Spinal cord (tissue), 10 donors: Measurements from ENCODE around the gene MIA. TPM values are rescaled to one million over a fixed set of nuclear protein-coding genes. Genes with fewer than 3 reads are reported as not detected.
A peak's percentile ranks its signal among the peaks of the same experiment; 100 is the strongest.
"Not testable (repeated sequence)": the region's sequence is repeated elsewhere in the genome, so short reads cannot be mapped to it uniquely, and the experiment has no call there.

Experiments
- DNase-seq, 6 donors: peaks; one replicate each; pipeline versions ENCODE4 v3.0.0 to v3.0.0-alpha.2; 2013 to 2015; ENCODE audit warnings: low spot score in 6 of 6, low read depth in 4 of 6
- H3K27ac ChIP-seq: one replicate; pipeline ENCODE4 v1.5.1; 2013; ENCODE audit warnings: low read depth, low read length, control low read depth
- H3K27me3 ChIP-seq: one replicate; pipeline ENCODE4 v1.6.1; 2013; ENCODE audit warnings: low read length; ENCODE audit not compliant: control insufficient read depth, insufficient read depth
- H3K36me3 ChIP-seq: one replicate; pipeline ENCODE4 v1.6.1; 2013; ENCODE audit warnings: low read length; ENCODE audit not compliant: control insufficient read depth, insufficient read depth
- H3K4me1 ChIP-seq: one replicate; pipeline ENCODE4 v1.6.1; 2013; ENCODE audit warnings: low read length; ENCODE audit not compliant: control insufficient read depth, insufficient read depth
- H3K4me3 ChIP-seq: one replicate; pipeline ENCODE4 v1.5.1; 2013; ENCODE audit warnings: low read depth, low read length, control low read depth
- H3K9me3 ChIP-seq: one replicate; pipeline ENCODE4 v1.6.1; 2013; ENCODE audit warnings: low read length; ENCODE audit not compliant: control insufficient read depth, insufficient read depth
- WGBS: methylation state at CpG from one replicate; pipeline ENCODE4 v1.1.5; 2013; ENCODE audit warnings: missing lambda C conversion rate; ENCODE audit not compliant: insufficient coverage; 5-methylcytosine and 5-hydroxymethylcytosine counted together
- long read RNA-seq, 4 donors: transcript quantifications; one replicate each; lab custom pipeline, GENCODE V29; 2026
- polyA plus RNA-seq, 2 donors: library from polyadenylated mRNA; unstranded; fragments of 120-200 nt; gene quantifications; one replicate each; pipeline ENCODE4 v1.2.1, GENCODE V29; 2013; ENCODE audit not compliant: insufficient read length in 2 of 2
- total RNA-seq, 2 donors: library from RNA; depleted of rRNA in 1 of 2; stranded (reverse); fragments of 120-200 nt in 1 of 2; fragments of >200 nt in 1 of 2; gene quantifications; one replicate each; pipeline versions ENCODE4 v1.2.3 to v1.2.4, GENCODE V29; 2013 to 2014
- donor health status: healthy.

Gene MIA
- total RNA-seq (10 to 100 TPM in 1 of 2 donors, 1 to 10 TPM in 1; 7.9 to 20.2 TPM), polyA plus RNA-seq (10 to 100 TPM in 1 of 2 donors, 1 to 10 TPM in 1; 8.5 to 19.8 TPM)
- long read RNA-seq, donor 1, partial matches to known transcripts: 0 of 4 reads
- long read RNA-seq, donor 1, other reads (novel, unspliced or antisense): 0 of 4 reads
- long read RNA-seq, donor 2: 0 reads
- long read RNA-seq, donor 3, partial matches to known transcripts: 0 of 4 reads
- long read RNA-seq, donor 3, other reads (novel, unspliced or antisense): 0 of 4 reads
- long read RNA-seq, donor 4: 0 reads

DNA sequence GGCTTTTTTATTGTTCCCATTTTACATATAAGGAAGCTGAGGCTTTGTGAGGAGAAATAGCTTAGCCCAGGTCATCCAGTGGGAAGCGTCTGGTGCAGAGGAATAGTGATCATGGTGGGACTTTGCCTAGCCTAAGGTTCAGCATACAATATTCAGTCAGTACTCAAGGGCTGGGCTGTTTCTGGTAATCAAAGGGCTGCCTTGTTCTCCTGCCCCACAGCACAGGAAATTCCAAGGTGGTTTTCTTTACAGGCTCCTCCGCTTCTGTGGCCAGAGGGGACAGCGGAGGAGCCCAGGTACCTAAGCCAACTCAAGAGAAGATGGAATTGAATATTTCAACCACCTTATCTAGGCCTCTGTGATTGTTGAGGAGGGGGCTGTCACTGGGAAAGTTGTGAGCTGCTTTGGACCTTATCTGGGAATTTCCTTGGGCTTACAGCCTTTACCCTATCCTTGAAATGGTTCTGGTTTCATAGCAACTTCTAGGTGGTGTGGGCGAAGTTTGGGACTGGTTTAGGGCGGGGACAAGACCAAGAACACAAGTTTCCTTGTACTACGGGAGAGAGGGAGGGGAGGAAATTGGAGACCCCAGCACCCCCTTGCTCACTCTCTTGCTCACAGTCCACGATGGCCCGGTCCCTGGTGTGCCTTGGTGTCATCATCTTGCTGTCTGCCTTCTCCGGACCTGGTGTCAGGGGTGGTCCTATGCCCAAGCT is at the start of gene MIA:
TSS of gene MIA (plus strand) at position 606 of the 716 bp plus-strand sequence. CDS start at position 628, 22 bp downstream.
- 71% methylated on average over 8 of the region's 9 CpGs for WGBS
- no peaks in the 10 kb centered on the region for H3K27me3 ChIP-seq
- no peaks in the 10 kb centered on the region for H3K9me3 ChIP-seq
- H3K4me3 ChIP-seq: peak within 1 kb of the TSS; percentile 55
- peaks cover 36% of the 10 kb centered on the region for H3K4me1 ChIP-seq
- peaks cover 12% of the 10 kb centered on the region for H3K36me3 ChIP-seq
- no peak for DNase-seq
- H3K27ac ChIP-seq: peak within 1 kb of the TSS; percentile 84

DNA sequence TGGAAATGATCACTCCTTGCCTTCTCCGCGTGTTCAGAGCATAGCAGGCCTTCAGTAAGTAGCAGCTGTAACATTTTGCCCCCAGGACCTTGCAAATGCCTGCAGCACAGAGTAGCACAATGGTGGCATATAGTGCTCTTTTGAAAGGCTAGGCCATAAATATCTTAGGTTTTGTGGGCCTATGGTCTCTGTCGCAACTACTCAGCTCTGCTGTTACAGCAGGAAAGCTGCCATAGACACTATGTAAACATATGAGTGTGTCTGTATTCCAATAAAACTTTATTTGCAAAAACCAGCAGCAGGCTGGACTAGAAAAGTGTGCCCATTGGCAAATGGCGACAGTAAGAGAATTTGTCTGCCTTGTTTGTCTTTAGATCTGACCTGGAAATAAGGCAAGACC is 49.0 kb upstream of the MIA start:
- H3K9me3 ChIP-seq: no peaks in the 10 kb centered on the region
- DNase-seq: no peak
- H3K36me3 ChIP-seq: peaks cover 66% of the 10 kb centered on the region
- H3K4me1 ChIP-seq: peaks cover 5% of the 10 kb centered on the region
- H3K27ac ChIP-seq: no peak overlapping the region
- no peaks in the 10 kb centered on the region for H3K27me3 ChIP-seq
- WGBS: 80% methylated on average over 1 of the region's 4 CpGs
- H3K4me3 ChIP-seq: no peak overlapping the region

DNA sequence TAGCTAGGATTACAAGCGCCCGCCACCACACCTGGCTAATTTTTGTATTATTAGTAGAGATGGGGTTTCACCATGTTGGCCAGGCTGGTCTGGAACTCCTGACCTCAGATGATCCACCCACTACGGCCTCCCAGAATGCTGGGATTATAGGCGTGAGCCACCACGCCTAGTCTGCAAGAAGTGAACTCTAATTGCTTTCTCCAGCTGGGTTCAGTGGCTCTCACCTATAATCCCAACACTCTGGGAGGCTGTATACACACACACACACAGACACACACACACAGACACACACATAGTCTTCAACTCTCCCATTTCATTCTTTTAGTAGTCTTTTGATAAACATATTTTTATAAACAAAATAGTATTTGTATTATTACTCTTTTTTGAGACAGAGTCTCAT is 45.3 kb upstream of the MIA start:
- H3K36me3 ChIP-seq: peaks cover 83% of the 10 kb centered on the region
- H3K27me3 ChIP-seq, H3K4me3 ChIP-seq, H3K9me3 ChIP-seq, DNase-seq, H3K4me1 ChIP-seq, H3K27ac ChIP-seq: not testable (repeated sequence)
- WGBS: 88% methylated on average over 3 of the region's 5 CpGs

DNA sequence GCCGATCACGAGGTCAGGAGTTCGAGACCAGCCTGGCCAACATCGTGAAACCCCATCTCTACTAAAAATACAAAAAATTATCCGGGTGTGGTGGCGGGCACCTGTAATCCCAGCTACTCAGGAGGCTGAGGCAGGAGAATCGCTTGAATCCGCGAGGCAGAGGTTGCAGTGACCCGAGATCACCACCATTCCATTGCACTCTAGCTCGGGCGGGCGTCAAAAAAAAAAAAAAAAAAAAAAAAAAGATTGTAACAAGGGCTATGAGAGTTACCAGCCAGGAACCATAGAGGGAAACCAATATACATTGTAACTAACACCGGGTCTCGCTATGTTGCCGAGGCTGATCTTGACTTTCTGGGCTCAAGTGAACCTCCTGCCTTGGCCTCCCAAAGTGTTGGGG is 43.0 kb upstream of the MIA start:
- DNase-seq, H3K27ac ChIP-seq, H3K27me3 ChIP-seq, H3K9me3 ChIP-seq, H3K4me1 ChIP-seq, H3K4me3 ChIP-seq: not testable (repeated sequence)
- WGBS: 95% methylated on average over 6 of the region's 16 CpGs
- peaks cover 86% of the 10 kb centered on the region for H3K36me3 ChIP-seq

DNA sequence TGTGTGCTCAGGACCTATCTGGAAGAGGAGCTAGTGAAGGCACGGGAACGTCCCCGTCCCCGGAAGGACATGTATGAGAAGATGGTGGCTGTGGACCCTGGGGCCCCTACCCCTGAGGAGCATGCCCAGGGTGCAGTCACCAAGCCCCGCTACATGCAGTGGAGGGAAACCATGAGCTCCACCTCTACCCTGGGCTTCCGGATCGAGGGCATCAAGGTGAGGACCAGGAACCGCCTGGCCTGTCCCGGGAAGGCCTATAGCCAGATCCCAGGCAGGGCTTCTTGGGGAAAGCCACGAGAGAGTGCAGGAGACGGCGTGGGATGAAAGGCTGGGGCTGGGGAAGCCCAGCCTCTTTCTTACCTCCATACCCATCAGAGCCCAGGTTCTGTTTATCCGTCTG is 42.2 kb upstream of the MIA start:
- 94% methylated on average over 13 of the region's 13 CpGs for WGBS
- H3K36me3 ChIP-seq: peaks cover 86% of the 10 kb centered on the region
- no peaks in the 10 kb centered on the region for H3K4me1 ChIP-seq
- no peaks in the 10 kb centered on the region for H3K27me3 ChIP-seq
- H3K27ac ChIP-seq: no peak overlapping the region
- no peak for DNase-seq
- no peak overlapping the region for H3K4me3 ChIP-seq
- no peaks in the 10 kb centered on the region for H3K9me3 ChIP-seq

DNA sequence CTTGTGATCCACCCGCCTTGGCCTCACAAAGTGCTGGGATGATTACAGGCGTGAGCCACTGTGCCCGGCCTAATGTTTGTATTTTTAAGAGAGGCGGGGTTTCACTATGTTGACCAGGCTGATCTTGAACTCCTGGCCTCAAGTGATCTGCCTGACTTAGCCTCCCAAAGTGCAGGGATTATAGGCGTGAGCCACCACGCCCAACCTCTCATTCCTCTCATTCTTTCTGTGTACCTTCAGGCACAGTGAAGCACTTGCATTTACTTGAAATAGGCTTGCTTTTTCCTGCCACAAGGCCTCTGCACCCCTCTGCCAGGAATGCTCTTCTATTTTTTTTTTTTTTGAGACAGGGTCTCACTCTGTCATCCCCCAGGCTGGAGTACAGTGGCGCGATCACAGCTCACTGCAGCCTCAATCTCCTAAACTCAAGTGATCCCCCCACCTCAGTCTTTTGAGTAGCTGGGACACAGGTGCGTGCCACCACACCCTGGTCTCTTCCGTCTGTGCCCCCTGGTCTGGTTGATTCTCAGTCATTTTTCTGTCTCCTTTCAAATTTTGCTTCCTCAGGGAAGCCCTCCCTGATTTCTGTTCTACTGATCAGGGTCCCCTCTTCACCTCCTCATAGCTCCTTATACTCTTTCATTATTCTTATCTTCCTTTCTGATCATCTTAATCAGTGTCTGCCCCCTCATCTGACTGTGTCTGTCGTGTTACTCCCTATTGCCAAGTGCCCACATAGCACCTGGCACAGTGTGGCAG is 40.1 kb upstream of the MIA start:
- WGBS: 95% methylated on average over 11 of the region's 11 CpGs
- Histone ChIP-seq H3K36me3 (peaks cover 82% of the 10 kb centered on the region), H3K27me3 (no peaks in the 10 kb centered on the region), H3K9me3 (no peaks in the 10 kb centered on the region), H3K4me1 (peaks cover 6% of the 10 kb centered on the region), H3K4me3 (no peak overlapping the region), H3K27ac (no peak overlapping the region)
- no peak for DNase-seq

DNA sequence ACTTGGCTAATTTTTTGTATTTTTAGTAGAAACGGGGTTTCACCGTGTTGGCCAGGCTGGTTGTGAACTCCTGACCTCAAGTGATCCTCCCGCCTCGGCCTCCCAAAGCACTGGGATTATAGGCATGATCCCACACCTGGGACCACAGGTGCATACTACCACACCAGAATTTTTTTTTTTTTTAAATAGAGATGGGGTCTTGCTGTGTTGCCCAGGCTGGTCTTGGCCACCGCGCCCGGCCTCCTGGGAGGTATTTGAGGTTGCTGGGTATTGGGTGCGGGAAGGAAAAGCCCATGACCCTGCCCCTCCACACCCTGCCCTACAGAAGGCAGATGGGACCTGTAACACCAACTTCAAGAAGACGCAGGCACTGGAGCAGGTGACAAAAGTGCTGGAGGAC is 38.7 kb upstream of the MIA start:
- peaks cover 74% of the 10 kb centered on the region for H3K36me3 ChIP-seq
- H3K27ac ChIP-seq: no peak overlapping the region
- DNase-seq: no peak
- WGBS: 100% methylated on average over 4 of the region's 9 CpGs
- peaks cover 15% of the 10 kb centered on the region for H3K4me1 ChIP-seq
- H3K9me3 ChIP-seq: no peaks in the 10 kb centered on the region
- H3K4me3 ChIP-seq: no peak overlapping the region
- H3K27me3 ChIP-seq: no peaks in the 10 kb centered on the region

DNA sequence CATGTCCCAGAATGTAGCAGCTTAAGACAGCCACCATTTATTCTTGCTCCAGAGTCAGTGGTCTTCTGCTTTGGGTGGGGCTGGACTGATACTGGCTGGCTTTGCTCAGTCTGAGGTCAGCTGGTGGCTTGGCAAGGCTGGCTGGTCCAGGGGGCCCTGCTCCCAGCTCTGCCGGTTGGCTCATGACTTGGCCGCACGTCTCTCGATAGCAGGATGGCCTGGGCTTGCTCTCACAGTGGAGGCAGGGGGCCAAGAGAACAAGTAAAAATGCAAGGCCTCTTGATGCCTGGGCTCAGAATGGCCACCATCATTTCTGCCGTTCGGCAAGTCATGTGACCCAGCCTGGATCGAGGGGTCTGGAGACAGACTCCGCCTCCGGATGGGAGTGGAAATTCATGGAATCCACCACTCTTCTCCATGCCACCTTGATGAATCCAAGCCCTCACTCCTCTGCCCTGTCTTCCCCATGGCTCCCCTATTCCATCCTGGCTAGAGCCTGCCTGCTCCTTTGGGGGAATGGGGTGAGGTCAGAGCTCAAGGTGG is 38.1 kb upstream of the MIA start:
- H3K36me3 ChIP-seq: peaks cover 70% of the 10 kb centered on the region

DNA sequence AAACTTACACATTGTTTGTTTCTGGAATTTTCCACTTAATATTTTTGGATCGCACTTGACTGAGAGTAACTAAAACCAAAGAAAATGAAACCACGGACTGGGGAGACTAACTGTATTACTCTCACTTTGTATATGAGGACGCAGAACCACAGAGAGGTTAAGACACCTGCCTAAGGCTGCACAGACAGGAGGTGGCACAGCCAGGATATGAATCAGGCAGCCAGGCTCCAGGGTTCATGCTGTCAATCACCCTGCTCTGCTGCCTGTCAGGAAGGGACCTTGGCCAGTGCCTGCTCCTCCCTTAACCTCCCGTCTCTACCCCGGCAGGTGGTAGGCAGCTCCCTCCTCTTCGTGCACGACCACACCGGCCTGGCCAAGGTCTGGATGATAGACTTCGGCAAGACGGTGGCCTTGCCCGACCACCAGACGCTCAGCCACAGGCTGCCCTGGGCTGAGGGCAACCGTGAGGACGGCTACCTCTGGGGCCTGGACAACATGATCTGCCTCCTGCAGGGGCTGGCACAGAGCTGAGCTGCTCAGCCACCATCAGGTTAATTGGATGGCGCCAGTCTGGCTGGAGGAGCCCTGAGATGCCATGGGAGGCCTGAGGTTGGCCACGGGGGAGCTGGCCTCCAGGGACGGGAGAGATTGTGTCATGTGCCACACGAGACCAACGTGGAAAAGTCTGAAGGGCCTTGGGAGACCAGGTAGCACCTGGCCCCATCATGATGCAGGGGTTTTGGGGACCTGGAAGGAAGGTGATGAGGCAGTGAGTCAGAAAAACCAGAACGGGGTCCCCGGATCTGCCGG is 36.1 kb upstream of the MIA start:
- WGBS: 92% methylated on average over 21 of the region's 22 CpGs
- no peak overlapping the region for H3K4me3 ChIP-seq
- H3K36me3 ChIP-seq: peaks cover 73% of the 10 kb centered on the region
- H3K9me3 ChIP-seq: no peaks in the 10 kb centered on the region
- DNase-seq: no peak
- H3K27ac ChIP-seq: no peak overlapping the region
- H3K4me1 ChIP-seq: peaks cover 15% of the 10 kb centered on the region
- no peaks in the 10 kb centered on the region for H3K27me3 ChIP-seq

More for the DNA sequence above, 38.1 kb upstream of the MIA start:
- Histone ChIP-seq H3K27ac (no peak overlapping the region), H3K4me1 (peaks cover 15% of the 10 kb centered on the region), H3K4me3 (no peak overlapping the region), H3K9me3 (no peaks in the 10 kb centered on the region), H3K27me3 (no peaks in the 10 kb centered on the region)
- WGBS: 78% methylated on average over 7 of the region's 9 CpGs
- DNase-seq: no peak
